GM18511 (cell line): ENCODE data around the gene EMCN.
A peak's percentile ranks its signal among the peaks of the same experiment; 100 is the strongest.
"Not testable (repeated sequence)": the region's sequence is repeated elsewhere in the genome, so short reads cannot be mapped to it uniquely, and the experiment has no call there.

ENCODE experiments used
- ATAC-seq: cut with Tn5 transposase; IDR thresholded peaks from one replicate; pipeline ENCODE4 v1.9.1; 2021; ENCODE audit warnings: mild to moderate bottlenecking, moderate library complexity; ENCODE audit not compliant: unreplicated experiment

EMCN gene

GRCh38 chr4:100386270-100386669 is 131.6 kb downstream of the EMCN start:
- no peak for ATAC-seq

- not testable (repeated sequence) for ATAC-seq
Measured at GRCh38 chr4:100380401-100380800, 137.4 kb downstream of the EMCN start.

GRCh38 chr4:100379583-100380105 is 138.2 kb downstream of the EMCN start:
- no peak for ATAC-seq

GRCh38 chr4:100372432-100372831 is 145.4 kb downstream of the EMCN start:
- ATAC-seq: peak; percentile 46

GRCh38 chr4:100369871-100370270 is 148.0 kb downstream of the EMCN start:
- ATAC-seq: no peak

- ATAC-seq: no peak
Measured at GRCh38 chr4:100367451-100367850, 150.4 kb downstream of the EMCN start.

- no peak for ATAC-seq
Measured at GRCh38 chr4:100366213-100366612, 151.6 kb downstream of the EMCN start.

GRCh38 chr4:100362366-100362765 is 155.5 kb downstream of the EMCN start:
- ATAC-seq: no peak

- no peak for ATAC-seq
Measured at GRCh38 chr4:100361336-100361735, 156.5 kb downstream of the EMCN start.

GRCh38 chr4:100360211-100360610 is 157.6 kb downstream of the EMCN start:
- no peak for ATAC-seq

- no peak for ATAC-seq
Measured at GRCh38 chr4:100359441-100359840, 158.4 kb downstream of the EMCN start.

- ATAC-seq: no peak
Measured at GRCh38 chr4:100357542-100357941, 160.3 kb downstream of the EMCN start.

GRCh38 chr4:100356172-100356571 is 161.7 kb downstream of the EMCN start:
- ATAC-seq: no peak

GRCh38 chr4:100352352-100352751 is 165.5 kb downstream of the EMCN start:
- ATAC-seq: not testable (repeated sequence)

- ATAC-seq: no peak
Measured at GRCh38 chr4:100348473-100348872, 169.3 kb downstream of the EMCN start.

GRCh38 chr4:100347241-100347640 is 170.6 kb downstream of the EMCN start:
- no peak for ATAC-seq

- ATAC-seq: no peak
Measured at GRCh38 chr4:100345585-100345984, 172.2 kb downstream of the EMCN start.
